SK-N-SH treated with all-trans-retinoic acid at 6 μM for 48 hours (cell line): ENCODE results near the gene ATP1B1.

Experiments
- ATAC-seq: fragments of 200-7000 bp; cut with Tn5 transposase; 3 replicates; pipeline ENCODE4 v1.9.1; 2020; ENCODE audit warnings: mild to moderate bottlenecking, moderate library complexity
- ARNTL ChIP-seq: fragments of 450-650 bp; formaldehyde crosslinking; IDR thresholded peaks from 2 replicates; pipeline ENCODE4 v1.5.0; 2020; ENCODE audit warnings: low read depth, mild to moderate bottlenecking, moderate library complexity, borderline replicate concordance
- BACH2 ChIP-seq: fragments of 250-450 bp; sonication (Bioruptor Pico); IDR thresholded peaks from 2 replicates; pipeline ENCODE4 v1.9.0; 2021; ENCODE audit warnings: mild to moderate bottlenecking, borderline replicate concordance
- CREB5 ChIP-seq: fragments of 250-450 bp; sonication (Bioruptor Pico); IDR thresholded peaks from 2 replicates; pipeline ENCODE4 v1.5.1; 2020; ENCODE audit warnings: low read depth, mild to moderate bottlenecking, moderate library complexity
- CSRNP3 ChIP-seq: fragments of 250-450 bp; sonication (Bioruptor Pico); IDR thresholded peaks from 2 replicates; pipeline ENCODE4 v1.5.1; 2021; ENCODE audit warnings: mild to moderate bottlenecking, moderate library complexity
- ESRRG ChIP-seq: fragments of 250-450 bp; sonication (Bioruptor Pico); IDR thresholded peaks from 2 replicates; pipeline ENCODE4 v1.6.1; 2021; ENCODE audit warnings: mild to moderate bottlenecking
- GLIS3 ChIP-seq: fragments of 250-450 bp; sonication (Bioruptor Pico); IDR thresholded peaks from 2 replicates; pipeline ENCODE4 v1.5.0; 2020; ENCODE audit warnings: mild to moderate bottlenecking, moderate library complexity
- ISL1 ChIP-seq: fragments of 250-450 bp; sonication (Bioruptor Pico); IDR thresholded peaks from 2 replicates; pipeline ENCODE4 v2.1.2; 2022; ENCODE audit warnings: mild to moderate bottlenecking, moderate library complexity
- OSR1 ChIP-seq: fragments of 250-450 bp; sonication (Bioruptor Pico); IDR thresholded peaks from 2 replicates; pipeline ENCODE4 v1.8.0; 2022; ENCODE audit warnings: moderate library complexity, mild to moderate bottlenecking, inconsistent platforms
- POU6F1 ChIP-seq: fragments of 250-450 bp; sonication (Bioruptor Pico); IDR thresholded peaks from 2 replicates; pipeline ENCODE4 v1.8.0; 2021; ENCODE audit warnings: low read depth, mild to moderate bottlenecking, moderate library complexity, borderline replicate concordance
- PPARA ChIP-seq: fragments of 250-450 bp; sonication (Bioruptor Pico); IDR thresholded peaks from 2 replicates; pipeline ENCODE4 v1.5.0; 2020; ENCODE audit warnings: mild to moderate bottlenecking, borderline replicate concordance
- RARB ChIP-seq: fragments of 250-450 bp; sonication (Bioruptor Pico); IDR thresholded peaks from 2 replicates; pipeline ENCODE4 v1.8.0; 2021; ENCODE audit warnings: mild to moderate bottlenecking, moderate library complexity
- TCF4 ChIP-seq: fragments of 250-450 bp; sonication (Bioruptor Pico); IDR thresholded peaks from 2 replicates; pipeline ENCODE4 v1.8.0; 2021; ENCODE audit warnings: mild to moderate bottlenecking, moderate library complexity, borderline replicate concordance
- TOX ChIP-seq: fragments of 250-450 bp; sonication (Bioruptor Pico); IDR thresholded peaks from 2 replicates; pipeline ENCODE4 v1.8.0; 2021; ENCODE audit warnings: mild to moderate bottlenecking, moderate library complexity, borderline replicate concordance
- ZC3H10 ChIP-seq: fragments of 250-450 bp; sonication (Bioruptor Pico); IDR thresholded peaks from 2 replicates; pipeline ENCODE4 v1.5.1; 2021; ENCODE audit warnings: mild to moderate bottlenecking, moderate library complexity
- ZFP3 ChIP-seq: fragments of 250-450 bp; sonication (Bioruptor Pico); IDR thresholded peaks from 2 replicates; pipeline ENCODE4 v1.5.0; 2020; ENCODE audit warnings: mild to moderate bottlenecking, moderate library complexity
- ZFP30 ChIP-seq: fragments of 450-650 bp; formaldehyde crosslinking; IDR thresholded peaks from 2 replicates; pipeline ENCODE4 v1.5.0; 2022; ENCODE audit warnings: mild to moderate bottlenecking, moderate library complexity
- ZNF565 ChIP-seq: fragments of 450-650 bp; formaldehyde crosslinking; conservative IDR thresholded peaks from 2 replicates; pipeline ENCODE4 v1.5.0; 2020; ENCODE audit warnings: low read depth, mild to moderate bottlenecking, moderate library complexity
- ZNF70 ChIP-seq: fragments of 450-650 bp; formaldehyde crosslinking; IDR thresholded peaks from 2 replicates; pipeline ENCODE4 v1.5.0; 2020; ENCODE audit warnings: mild to moderate bottlenecking, moderate library complexity
- ZNF8 ChIP-seq: fragments of 450-650 bp; formaldehyde crosslinking; IDR thresholded peaks from 2 replicates; pipeline ENCODE4 v1.5.0; 2020; ENCODE audit warnings: mild to moderate bottlenecking, moderate library complexity

The ATP1B1 gene

GRCh38 chr1:169060043-169060722, 46.3 kb upstream of the ATP1B1 start (continued):
- TF ChIP-seq GLIS3 (CRISPR knock-in tag) (no peak), CSRNP3 (no peak), ZC3H10 (CRISPR knock-in tag) (no peak), ESRRG (CRISPR knock-in tag) (no peak), BACH2 (CRISPR knock-in tag) (no peak)

GRCh38 chr1:169060919-169061639, 45.4 kb upstream of the ATP1B1 start:
- ATAC-seq, result peak; percentile 96
- no peak for TF ChIP-seq CSRNP3
- TF ChIP-seq CREB5 (CRISPR knock-in tag), result no peak
- TF ChIP-seq ZNF70, result no peak
- no peak for TF ChIP-seq ZC3H10 (CRISPR knock-in tag)
- TF ChIP-seq TCF4 (CRISPR knock-in tag), result no peak
- no peak for TF ChIP-seq OSR1 (CRISPR knock-in tag)
- peak; percentile 78 for TF ChIP-seq TOX (CRISPR knock-in tag)
- no peak for TF ChIP-seq ZFP30
- no peak for TF ChIP-seq ZFP3 (CRISPR knock-in tag)
- TF ChIP-seq RARB (CRISPR knock-in tag), result peak; percentile 23; the same call in 1 of the 2 replicates

GRCh38 chr1:169062152-169062551, 44.3 kb upstream of the ATP1B1 start:
- ATAC-seq, result no peak

GRCh38 chr1:169064103-169064502, 42.4 kb upstream of the ATP1B1 start:
- ATAC-seq, result no peak
- TF ChIP-seq RARB (CRISPR knock-in tag) (no peak), ARNTL (CRISPR knock-in tag) (no peak), PPARA (no peak), ZNF565 (CRISPR knock-in tag) (no peak), GLIS3 (CRISPR knock-in tag) (no peak), OSR1 (CRISPR knock-in tag) (no peak), ZFP3 (CRISPR knock-in tag) (no peak), ISL1 (CRISPR knock-in tag) (no peak), CSRNP3 (no peak), POU6F1 (CRISPR knock-in tag) (no peak), ZNF70 (no peak)

More at GRCh38 chr1:169062152-169062551, 44.3 kb upstream of the ATP1B1 start:
- TF ChIP-seq ZNF8 (CRISPR knock-in tag) (no peak), ZFP30 (no peak)
